Activated T-cell treated with anti-CD3 and anti-CD28 coated beads, Interleukin-2, amount 50 U/mL, for 24 hours (primary cell): ENCODE measurements around the gene KCNQ5.
A peak's percentile ranks its signal among the peaks of the same experiment; 100 is the strongest.

ENCODE experiments used
- DNase-seq: peaks from one replicate; pipeline ENCODE4 v3.0.0-alpha.2; 2020
- H3K27ac Mint-ChIP-seq: 2 replicates; pipeline ENCODE4 v1.8.0; 2020; ENCODE audit warnings: mild to moderate bottlenecking, mixed read lengths
- H3K27me3 Mint-ChIP-seq: 2 replicates; pipeline ENCODE4 v1.8.0; 2020; ENCODE audit warnings: mixed read lengths
- H3K36me3 Mint-ChIP-seq: 2 replicates; pipeline ENCODE4 v1.8.0; 2020; ENCODE audit warnings: low read depth, mixed read lengths
- H3K4me1 Mint-ChIP-seq: 2 replicates; pipeline ENCODE4 v1.8.0; 2020; ENCODE audit warnings: low read depth, mixed read lengths
- H3K4me3 Mint-ChIP-seq: 2 replicates; pipeline ENCODE4 v1.8.0; 2020; ENCODE audit warnings: mild to moderate bottlenecking, moderate library complexity, mixed read lengths
- H3K9me3 Mint-ChIP-seq: 2 replicates; pipeline ENCODE4 v1.8.0; 2020; ENCODE audit warnings: mixed read lengths

KCNQ5 gene

GRCh38 chr6:72650081-72650745 is 28.3 kb downstream of the KCNQ5 start:
- no peak for DNase-seq
- H3K36me3 Mint-ChIP-seq, result peaks cover 7% of the 10 kb centered on the region
- H3K4me1 Mint-ChIP-seq, result peaks cover 35% of the 10 kb centered on the region
- H3K27me3 Mint-ChIP-seq, result no peaks in the 10 kb centered on the region
- H3K4me3 Mint-ChIP-seq, result no peak overlapping the region
- peak overlapping the region; percentile 59 for H3K27ac Mint-ChIP-seq
- H3K9me3 Mint-ChIP-seq, result no peaks in the 10 kb centered on the region

- Mint-ChIP-seq H3K9me3 (no peaks in the 10 kb centered on the region), H3K27ac (no peak overlapping the region), H3K27me3 (no peaks in the 10 kb centered on the region), H3K4me1 (peaks cover 35% of the 10 kb centered on the region), H3K4me3 (no peak overlapping the region), H3K36me3 (peaks cover 7% of the 10 kb centered on the region)
- DNase-seq, result no peak
Observed at GRCh38 chr6:72651174-72651573, 29.3 kb downstream of the KCNQ5 start.

- peaks cover 7% of the 10 kb centered on the region for H3K36me3 Mint-ChIP-seq
- no peaks in the 10 kb centered on the region for H3K9me3 Mint-ChIP-seq
- DNase-seq, result no peak
- H3K4me3 Mint-ChIP-seq, result no peak overlapping the region
- H3K4me1 Mint-ChIP-seq, result peaks cover 35% of the 10 kb centered on the region
- H3K27me3 Mint-ChIP-seq, result no peaks in the 10 kb centered on the region
- H3K27ac Mint-ChIP-seq, result no peak overlapping the region
Observed at GRCh38 chr6:72651967-72652956, 30.4 kb downstream of the KCNQ5 start.

- Mint-ChIP-seq H3K4me3 (no peak overlapping the region), H3K27ac (no peak overlapping the region), H3K4me1 (peaks cover 35% of the 10 kb centered on the region), H3K9me3 (no peaks in the 10 kb centered on the region), H3K27me3 (no peaks in the 10 kb centered on the region), H3K36me3 (peaks cover 3% of the 10 kb centered on the region)
- DNase-seq, result no peak
Observed at GRCh38 chr6:72653026-72653425, 31.2 kb downstream of the KCNQ5 start.

- Mint-ChIP-seq H3K36me3 (no peaks in the 10 kb centered on the region), H3K4me3 (no peak overlapping the region), H3K4me1 (peaks cover 30% of the 10 kb centered on the region), H3K27me3 (no peaks in the 10 kb centered on the region), H3K9me3 (no peaks in the 10 kb centered on the region), H3K27ac (no peak overlapping the region)
- no peak for DNase-seq
Observed at GRCh38 chr6:72654071-72654621, 32.3 kb downstream of the KCNQ5 start.

GRCh38 chr6:72657407-72658197 is 35.7 kb downstream of the KCNQ5 start:
- Mint-ChIP-seq H3K4me3 (no peak overlapping the region), H3K27me3 (no peaks in the 10 kb centered on the region), H3K9me3 (no peaks in the 10 kb centered on the region), H3K27ac (no peak overlapping the region), H3K36me3 (no peaks in the 10 kb centered on the region), H3K4me1 (peaks cover under 1% of the 10 kb centered on the region)
- DNase-seq, result no peak

- H3K4me3 Mint-ChIP-seq, result no peak overlapping the region
Observed at GRCh38 chr6:72659754-72660153, 37.9 kb downstream of the KCNQ5 start.

GRCh38 chr6:72661411-72661810 is 39.5 kb downstream of the KCNQ5 start:
- Mint-ChIP-seq H3K4me3 (no peak overlapping the region), H3K4me1 (no peaks in the 10 kb centered on the region), H3K27me3 (no peaks in the 10 kb centered on the region), H3K36me3 (no peaks in the 10 kb centered on the region), H3K9me3 (no peaks in the 10 kb centered on the region), H3K27ac (no peak overlapping the region)
- DNase-seq, result no peak

More at GRCh38 chr6:72659754-72660153, 37.9 kb downstream of the KCNQ5 start:
- DNase-seq, result no peak
- no peaks in the 10 kb centered on the region for H3K27me3 Mint-ChIP-seq
- no peak overlapping the region for H3K27ac Mint-ChIP-seq
- H3K36me3 Mint-ChIP-seq, result no peaks in the 10 kb centered on the region
- H3K4me1 Mint-ChIP-seq, result no peaks in the 10 kb centered on the region
- H3K9me3 Mint-ChIP-seq, result no peaks in the 10 kb centered on the region

GRCh38 chr6:72665599-72665998 is 43.7 kb downstream of the KCNQ5 start:
- no peak for DNase-seq
- no peaks in the 10 kb centered on the region for H3K36me3 Mint-ChIP-seq
- no peak overlapping the region for H3K27ac Mint-ChIP-seq
- no peaks in the 10 kb centered on the region for H3K27me3 Mint-ChIP-seq
- H3K4me1 Mint-ChIP-seq, result peaks cover 15% of the 10 kb centered on the region
- no peak overlapping the region for H3K4me3 Mint-ChIP-seq
- no peaks in the 10 kb centered on the region for H3K9me3 Mint-ChIP-seq

GRCh38 chr6:72669324-72669723 is 47.5 kb downstream of the KCNQ5 start:
- H3K36me3 Mint-ChIP-seq, result no peaks in the 10 kb centered on the region
- peaks cover 18% of the 10 kb centered on the region for H3K4me1 Mint-ChIP-seq
- H3K4me3 Mint-ChIP-seq, result no peak overlapping the region
- H3K9me3 Mint-ChIP-seq, result no peaks in the 10 kb centered on the region
- H3K27me3 Mint-ChIP-seq, result no peaks in the 10 kb centered on the region
- H3K27ac Mint-ChIP-seq, result no peak overlapping the region
- no peak for DNase-seq

- Mint-ChIP-seq H3K27ac (no peak overlapping the region), H3K4me1 (peaks cover 18% of the 10 kb centered on the region), H3K4me3 (no peak overlapping the region), H3K36me3 (peaks cover 12% of the 10 kb centered on the region), H3K27me3 (no peaks in the 10 kb centered on the region), H3K9me3 (no peaks in the 10 kb centered on the region)
- DNase-seq, result no peak
Observed at GRCh38 chr6:72672906-72673305, 51.0 kb downstream of the KCNQ5 start.

GRCh38 chr6:72674842-72675241 is 53.0 kb downstream of the KCNQ5 start:
- DNase-seq, result no peak
- H3K27ac Mint-ChIP-seq, result no peak overlapping the region
- H3K36me3 Mint-ChIP-seq, result peaks cover 19% of the 10 kb centered on the region
- H3K4me1 Mint-ChIP-seq, result peaks cover 5% of the 10 kb centered on the region
- no peak overlapping the region for H3K4me3 Mint-ChIP-seq
- no peaks in the 10 kb centered on the region for H3K9me3 Mint-ChIP-seq
- H3K27me3 Mint-ChIP-seq, result no peaks in the 10 kb centered on the region

GRCh38 chr6:72675396-72675795 is 53.5 kb downstream of the KCNQ5 start:
- no peak overlapping the region for H3K4me3 Mint-ChIP-seq
- DNase-seq, result no peak
- no peaks in the 10 kb centered on the region for H3K9me3 Mint-ChIP-seq
- peaks cover 4% of the 10 kb centered on the region for H3K4me1 Mint-ChIP-seq
- H3K36me3 Mint-ChIP-seq, result peaks cover 19% of the 10 kb centered on the region
- no peaks in the 10 kb centered on the region for H3K27me3 Mint-ChIP-seq
- no peak overlapping the region for H3K27ac Mint-ChIP-seq

GRCh38 chr6:72676995-72677394 is 55.1 kb downstream of the KCNQ5 start:
- no peaks in the 10 kb centered on the region for H3K4me1 Mint-ChIP-seq
- H3K9me3 Mint-ChIP-seq, result no peaks in the 10 kb centered on the region
- H3K36me3 Mint-ChIP-seq, result peaks cover 19% of the 10 kb centered on the region
- H3K27me3 Mint-ChIP-seq, result no peaks in the 10 kb centered on the region
- no peak overlapping the region for H3K4me3 Mint-ChIP-seq
- no peak overlapping the region for H3K27ac Mint-ChIP-seq
- DNase-seq, result no peak
